NCI-H446 treated with DMSO at 0.1 percent for 48 hours (cell line): ENCODE data around the gene SMARCC2.
"Not testable (repeated sequence)": the region's sequence is repeated elsewhere in the genome, so short reads cannot be mapped to it uniquely, and the experiment has no call there.

Experiments used
- DNase-seq: peaks from one replicate; lab custom pipeline; 2025; lab: John Stamatoyannopoulos, UW

The SMARCC2 gene

DNA sequence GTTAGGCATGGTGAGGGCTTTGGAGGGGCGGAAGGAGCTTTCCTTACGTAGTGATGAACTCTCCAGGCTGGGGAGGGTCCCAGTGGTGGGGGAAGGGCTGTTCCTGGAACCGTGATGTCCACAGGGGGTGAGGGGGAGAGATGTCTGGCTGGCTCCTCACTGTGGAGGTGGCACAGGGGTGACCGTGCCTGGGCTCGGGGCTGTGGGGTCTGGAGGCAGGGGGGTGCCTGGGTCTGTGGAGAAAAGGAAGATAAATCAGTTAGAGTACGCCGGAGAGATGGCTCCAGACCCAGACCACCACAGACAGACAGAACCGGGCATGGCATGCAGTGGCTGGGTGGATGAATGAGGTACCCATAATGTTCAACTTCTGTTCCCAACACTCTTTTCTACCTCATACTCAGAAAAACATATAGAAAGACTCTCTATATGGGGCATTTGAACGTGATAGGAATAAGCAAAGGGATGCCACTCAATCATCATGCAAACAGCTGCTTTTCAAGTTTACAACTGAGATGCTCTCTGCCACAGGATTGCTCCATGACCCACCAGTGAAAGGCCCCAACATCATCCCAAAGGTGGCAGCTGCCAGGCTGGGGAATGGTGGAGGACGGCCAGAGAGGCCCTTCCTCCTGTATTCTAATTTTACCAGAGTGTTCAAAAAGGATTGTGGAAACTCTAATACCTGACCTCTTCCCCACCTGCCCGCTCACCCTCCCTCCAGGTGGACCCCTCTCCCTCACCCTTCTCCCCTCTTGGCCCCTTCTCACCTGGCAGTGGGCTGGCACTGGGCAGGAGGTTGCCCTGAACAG lies 25.5 kb downstream of the SMARCC2 start:
- no peak for DNase-seq

DNA sequence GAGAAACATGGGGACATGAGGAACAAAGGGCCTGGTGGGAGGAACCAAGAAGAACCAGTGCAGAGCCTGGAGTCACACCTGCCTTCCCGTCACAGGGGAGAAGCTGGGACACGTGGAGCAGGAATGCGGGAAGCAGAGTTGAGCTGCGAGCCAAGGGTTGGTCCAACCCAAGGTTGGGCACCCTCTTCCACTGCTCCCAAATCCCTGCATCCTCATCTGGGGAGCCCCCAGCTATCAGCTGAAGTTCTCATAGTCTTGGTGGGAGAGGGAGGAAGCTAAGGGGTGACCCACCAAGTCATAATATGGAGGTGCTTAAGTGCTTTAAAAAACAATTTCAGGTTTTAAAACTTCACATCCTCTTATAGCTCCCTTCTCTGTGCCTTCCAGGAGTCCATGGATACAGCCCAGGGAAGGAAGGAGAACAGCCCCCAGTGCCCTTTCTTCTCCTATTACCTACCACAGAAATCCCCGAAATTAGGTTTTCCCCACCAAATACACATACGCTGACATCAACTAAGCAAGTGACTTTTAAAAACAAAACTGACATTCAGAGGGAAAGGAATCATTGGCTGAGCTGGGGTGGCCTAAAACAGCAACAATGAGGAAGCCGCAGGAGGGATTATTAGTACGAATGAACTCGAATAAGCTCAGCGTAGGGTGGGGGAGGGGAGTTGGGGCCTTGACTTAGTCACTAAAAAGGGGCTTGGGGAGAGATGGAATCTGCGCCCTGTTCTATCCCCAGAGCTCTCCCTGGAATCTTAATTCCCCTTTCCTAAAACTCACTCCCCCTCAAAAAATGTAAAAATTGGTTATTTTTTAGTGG lies 26.6 kb downstream of the SMARCC2 start:
- no peak for DNase-seq

DNA sequence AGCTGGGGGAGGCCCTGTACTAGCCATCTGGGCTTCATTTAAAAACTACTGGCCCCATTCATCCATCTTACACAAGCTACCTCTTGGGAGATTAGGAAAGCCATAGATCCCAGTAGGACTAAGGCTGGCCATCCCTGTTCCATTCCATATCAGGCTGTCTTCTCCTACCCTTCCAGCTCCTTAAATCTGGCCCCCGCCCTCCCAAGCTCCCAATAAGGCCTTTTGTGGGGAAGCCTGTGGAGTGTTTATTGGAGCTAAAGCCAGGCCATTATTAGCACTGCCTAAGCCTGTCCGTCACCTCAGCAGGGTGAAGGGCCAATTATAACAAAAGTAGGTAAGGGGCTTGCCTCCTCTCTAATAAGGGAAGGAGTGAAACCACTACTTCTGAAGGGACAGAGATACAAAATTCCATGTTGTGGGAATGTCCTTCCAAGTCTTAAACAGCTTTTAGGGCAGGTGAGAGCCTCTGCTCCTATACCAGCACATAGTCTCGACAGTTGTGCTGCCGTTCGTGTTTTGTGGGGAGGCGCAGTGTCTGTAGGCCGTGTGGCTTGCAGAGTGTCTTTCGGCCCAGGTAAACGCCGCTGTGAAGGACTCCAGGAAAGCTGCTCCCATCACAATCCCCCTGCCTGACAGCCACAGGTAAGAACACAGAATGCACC lies 27.5 kb downstream of the SMARCC2 start:
- DNase-seq: no peak

DNA sequence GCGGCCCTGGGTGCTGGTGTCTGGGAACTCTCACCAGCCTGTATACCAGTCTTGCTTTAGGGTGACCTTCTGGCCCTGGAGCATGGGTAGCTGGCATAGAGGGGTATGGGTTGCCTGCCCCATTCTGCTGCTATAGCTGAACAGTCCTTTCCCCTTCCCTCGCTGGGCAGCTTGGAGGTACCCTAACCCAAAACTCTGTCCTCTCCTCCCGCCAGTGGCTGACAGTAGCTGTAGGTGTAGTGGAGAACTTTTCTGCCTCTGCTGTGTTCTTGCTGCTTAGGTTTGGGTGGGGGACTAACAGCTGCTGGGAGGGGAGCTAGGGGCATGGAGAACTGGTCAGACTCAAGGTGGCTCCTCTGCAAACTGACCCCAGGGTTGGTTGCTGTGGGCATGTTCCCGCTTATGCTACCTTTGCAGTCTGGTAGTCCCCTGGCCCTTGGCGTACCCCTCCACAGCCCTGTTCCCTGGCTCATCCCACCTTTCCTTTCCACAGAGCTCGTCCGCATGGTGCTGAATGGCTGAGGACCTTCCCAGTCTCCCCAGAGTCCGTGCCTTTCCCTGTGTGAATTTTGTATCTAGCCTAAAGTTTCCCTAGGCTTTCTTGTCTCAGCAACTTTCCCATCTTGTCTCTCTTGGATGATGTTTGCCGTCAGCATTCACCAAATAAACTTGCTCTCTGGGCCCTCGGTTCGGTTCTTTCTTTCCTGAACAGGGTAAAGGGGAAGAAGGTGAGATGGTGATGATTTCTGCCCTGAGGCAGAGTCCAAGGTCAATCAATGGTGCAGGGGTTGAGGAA lies 28.2 kb downstream of the SMARCC2 start:
- DNase-seq: no peak

DNA sequence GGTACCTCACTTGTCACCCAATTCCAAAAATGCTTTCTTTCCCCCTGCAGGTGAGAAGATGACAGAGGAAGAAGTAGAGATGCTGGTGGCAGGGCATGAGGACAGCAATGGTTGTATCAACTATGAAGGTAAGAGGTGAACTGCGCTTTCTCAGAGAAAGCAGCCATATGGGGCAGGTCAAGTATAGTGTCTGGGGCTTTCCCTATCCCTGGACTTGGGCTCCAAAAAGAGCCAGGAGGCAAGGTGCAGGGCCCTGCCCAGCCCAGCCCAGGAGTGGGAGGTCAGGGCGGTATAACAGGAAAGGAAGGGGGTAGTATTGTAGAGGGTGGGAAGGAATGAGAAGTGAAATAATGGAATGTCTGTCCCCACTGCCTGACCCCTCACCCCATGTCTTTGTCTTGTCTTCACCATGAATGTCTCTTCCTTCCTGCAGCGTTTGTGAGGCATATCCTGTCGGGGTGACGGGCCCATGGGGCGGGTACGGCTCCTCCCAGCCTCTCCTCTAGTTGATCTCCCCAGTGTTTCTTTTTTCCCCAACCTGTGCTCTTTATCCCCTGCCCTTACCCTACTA lies 29.0 kb downstream of the SMARCC2 start:
- no peak for DNase-seq

DNA sequence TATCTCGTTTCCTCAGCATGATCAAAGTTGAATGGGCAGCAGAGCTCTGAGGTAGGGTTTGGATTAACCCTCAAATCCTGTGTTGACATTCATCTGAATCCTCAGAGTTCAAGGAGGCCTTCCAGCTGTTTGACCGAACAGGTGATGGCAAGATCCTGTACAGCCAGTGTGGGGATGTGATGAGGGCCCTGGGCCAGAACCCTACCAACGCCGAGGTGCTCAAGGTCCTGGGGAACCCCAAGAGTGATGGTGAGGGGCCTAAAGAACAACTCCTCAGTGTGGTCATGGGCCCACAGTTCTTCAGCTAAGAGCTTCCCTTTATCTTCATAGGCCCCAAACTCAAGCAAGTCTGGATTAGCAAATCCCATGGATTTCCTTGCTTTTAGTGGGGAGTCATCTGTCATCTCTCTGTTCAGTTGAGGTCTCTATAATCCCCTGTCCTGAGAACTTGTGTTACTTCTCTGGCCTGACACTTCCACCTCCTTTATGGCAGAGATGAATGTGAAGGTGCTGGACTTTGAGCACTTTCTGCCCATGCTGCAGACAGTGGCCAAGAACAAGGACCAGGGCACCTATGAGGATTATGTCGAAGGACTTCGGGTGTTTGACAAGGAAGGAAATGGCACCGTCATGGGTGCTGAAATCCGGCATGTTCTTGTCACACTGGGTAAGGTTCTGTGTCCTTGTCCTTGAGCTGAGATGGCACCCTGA lies 29.6 kb downstream of the SMARCC2 start:
- DNase-seq: no peak

DNA sequence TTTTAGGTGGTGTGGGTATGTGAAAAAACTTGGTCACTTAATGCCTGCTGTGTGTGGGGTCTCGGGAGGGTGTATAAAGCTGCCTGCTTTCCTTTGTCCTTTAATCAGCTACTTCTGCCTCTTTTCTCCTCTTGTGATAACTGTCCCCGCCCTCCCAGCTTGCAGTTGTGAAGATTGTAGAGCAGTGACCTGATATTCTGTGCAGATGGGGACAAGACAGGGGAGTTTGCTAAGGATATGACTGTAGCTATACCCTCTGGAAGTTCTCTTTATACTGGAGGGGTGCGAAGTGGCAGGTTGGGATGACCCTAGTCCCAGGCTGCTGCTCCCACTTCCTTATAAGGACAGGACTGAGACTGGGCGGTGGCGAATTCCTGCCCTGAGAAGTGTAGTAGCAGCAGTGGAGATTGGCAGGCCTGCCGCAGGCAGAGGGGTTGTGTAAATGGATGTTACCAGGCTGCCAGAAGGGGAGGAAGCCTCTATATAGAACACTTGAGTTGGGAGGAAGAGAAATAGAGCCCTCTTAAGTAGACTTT lies 30.3 kb downstream of the SMARCC2 start:
- DNase-seq: peak; percentile 20

DNA sequence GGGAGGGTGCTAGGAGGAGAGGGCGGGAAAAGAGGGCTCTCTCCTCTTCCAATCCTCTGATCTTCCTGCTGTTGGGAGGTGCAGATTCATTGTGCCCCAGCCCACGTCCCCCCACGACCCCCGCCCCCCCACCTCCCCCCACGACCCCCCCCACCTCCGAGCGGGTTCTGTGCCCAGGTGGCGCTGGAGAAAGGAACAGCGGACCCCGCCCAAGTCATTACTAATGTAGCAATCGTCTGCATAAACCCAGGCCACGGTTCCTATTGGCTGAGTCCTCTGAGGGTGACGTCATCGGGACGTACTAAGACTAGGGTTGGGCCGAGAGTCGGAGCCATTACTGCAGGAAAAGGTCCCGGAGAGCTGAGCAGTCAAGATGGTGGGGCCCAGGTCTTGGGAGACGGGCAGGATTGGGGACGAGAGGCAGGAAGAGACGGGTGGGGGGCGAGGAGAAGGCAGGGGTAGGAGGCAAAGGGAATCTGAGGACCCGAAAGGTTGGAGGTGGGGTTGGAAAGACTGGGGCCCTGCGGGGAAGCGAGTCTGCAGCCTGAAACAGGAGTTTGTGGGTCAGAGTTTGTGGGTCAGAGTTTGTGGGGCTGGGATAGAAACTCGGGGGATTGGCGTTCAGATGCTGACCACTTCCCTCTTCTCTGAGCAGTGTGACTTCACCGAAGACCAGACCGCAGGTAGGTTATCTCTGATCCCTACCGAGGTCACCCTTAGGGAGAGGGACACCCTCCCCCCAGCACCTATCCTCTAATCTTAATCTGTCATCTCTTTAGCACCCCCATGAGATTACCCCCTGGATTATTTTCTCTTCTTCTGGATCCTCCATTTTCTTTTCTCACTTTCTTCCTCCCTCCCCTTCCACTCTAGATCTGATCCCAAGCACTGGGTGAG lies 31.0 kb downstream of the SMARCC2 start, which contains the start of gene MYL6:
Gene MYL6, plus strand, starts transcription at position 331 of the 897 bp plus-strand sequence. Its CDS starts 43 bp downstream, at position 374.
- DNase-seq: peak; percentile 96

DNA sequence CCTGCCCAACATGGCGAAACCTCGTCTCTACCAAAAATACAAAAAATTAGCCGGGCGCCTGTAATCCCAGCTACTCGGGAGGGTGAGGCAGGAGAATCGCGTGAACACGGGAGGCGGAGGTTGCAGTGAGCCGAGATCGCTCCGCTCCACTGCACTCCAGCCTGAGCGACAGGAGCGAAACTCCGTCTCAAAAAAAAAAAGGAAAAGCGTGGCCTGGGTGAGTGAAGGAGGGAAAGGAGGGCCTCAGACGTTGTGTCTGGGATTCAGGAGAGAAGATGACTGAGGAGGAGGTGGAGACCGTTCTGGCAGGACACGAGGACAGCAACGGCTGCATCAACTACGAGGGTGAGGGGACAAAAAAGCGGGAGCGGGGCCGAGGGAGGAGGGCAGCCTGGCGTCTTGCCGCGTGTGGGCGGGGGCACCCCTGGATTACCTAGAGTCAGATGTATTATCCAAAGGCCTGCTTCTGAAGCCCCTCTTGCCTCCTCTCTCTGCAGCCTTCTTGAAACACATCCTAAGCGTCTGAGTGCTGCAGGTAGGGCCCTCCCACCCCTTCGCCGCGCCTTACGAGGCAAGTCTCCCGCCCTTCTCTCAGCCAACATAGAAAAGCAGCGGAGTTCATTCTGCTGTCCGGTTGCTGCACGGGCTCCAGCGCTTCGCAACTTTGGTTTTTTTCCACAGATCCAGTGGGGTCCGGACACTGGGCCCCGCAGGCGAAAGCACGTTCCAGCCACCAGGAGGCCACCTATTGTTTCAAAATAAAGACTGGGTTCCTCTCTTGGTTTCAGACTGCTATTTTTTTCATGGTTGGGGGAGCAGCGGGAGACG lies 31.9 kb downstream of the SMARCC2 start:
- peak; percentile 67 for DNase-seq

DNA sequence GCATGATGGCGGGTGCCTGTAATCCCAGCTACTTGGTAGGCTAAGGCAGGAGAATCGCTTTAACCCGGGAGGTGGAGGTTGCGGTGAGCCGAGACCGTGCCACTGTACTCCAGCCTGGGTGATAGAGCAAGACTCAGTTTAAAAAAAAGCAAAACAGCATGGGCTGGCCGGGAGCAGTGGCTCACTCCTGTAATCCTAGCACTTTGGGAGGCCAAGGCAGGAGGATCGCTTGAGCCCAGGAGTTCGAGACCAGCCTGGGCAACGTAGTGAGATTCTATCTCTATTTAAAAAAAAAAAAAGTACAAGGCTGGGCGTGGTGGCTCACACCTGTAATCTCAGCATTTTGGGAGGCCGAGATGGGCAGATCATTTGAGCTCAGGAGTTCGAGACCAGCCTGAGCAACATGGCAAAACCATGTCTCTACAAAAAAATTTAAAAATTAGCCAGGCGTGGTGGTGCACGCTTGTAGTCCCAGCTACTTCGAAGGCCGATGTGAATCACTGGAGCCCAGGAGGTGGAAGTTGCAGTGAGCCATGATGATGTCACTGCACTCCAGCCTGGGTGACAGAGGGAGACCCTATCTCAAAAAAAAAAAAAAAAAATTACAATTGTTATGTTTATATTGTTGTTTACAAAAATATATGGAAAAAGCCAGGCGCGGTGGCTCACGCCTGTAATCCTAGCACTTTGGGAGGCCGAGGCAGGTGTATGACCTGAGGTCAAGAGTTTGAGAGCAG lies 32.7 kb downstream of the SMARCC2 start:
- DNase-seq: not testable (repeated sequence)

DNA sequence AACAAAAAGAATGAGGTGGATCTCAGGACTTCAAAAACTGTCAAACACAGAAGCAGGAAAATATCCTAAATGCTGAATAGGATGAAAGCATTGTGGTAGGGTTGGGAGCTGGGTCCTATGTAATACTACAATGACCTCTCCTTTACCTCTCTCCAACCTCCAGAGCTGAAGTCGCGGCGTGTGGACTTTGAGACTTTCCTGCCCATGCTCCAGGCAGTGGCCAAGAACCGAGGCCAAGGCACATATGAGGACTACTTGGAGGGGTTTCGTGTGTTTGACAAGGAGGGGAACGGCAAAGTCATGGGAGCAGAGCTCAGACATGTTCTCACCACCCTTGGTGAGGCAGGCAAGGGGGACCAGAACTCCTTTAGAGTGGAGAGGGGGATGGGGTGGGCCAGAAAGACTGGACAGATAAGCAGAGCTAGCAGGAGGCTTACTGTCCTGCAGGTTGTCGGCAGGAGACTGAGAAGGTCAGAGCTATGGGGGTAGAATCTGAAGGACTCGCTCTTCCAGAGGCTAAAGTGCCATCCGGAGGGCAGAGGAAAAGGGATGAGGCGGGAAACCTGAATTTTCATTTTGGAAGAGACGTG lies 33.9 kb downstream of the SMARCC2 start:
- DNase-seq: no peak

DNA sequence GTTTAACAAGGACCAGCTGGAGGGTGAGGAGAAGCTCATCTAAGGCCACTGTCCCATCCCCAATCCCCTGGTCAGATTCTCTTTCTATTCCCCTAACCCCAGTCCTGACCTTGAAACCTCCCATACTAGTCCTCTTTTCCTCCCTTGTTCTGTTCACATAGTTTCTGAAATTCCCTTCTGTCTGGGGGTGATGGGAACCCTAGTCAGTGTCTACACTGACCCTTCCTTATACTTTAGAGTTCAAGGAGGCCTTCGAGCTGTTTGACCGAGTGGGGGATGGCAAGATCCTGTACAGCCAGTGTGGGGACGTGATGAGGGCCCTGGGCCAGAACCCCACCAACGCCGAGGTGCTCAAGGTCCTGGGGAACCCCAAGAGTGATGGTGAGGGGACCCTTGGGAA lies 34.5 kb downstream of the SMARCC2 start:
- no peak for DNase-seq

DNA sequence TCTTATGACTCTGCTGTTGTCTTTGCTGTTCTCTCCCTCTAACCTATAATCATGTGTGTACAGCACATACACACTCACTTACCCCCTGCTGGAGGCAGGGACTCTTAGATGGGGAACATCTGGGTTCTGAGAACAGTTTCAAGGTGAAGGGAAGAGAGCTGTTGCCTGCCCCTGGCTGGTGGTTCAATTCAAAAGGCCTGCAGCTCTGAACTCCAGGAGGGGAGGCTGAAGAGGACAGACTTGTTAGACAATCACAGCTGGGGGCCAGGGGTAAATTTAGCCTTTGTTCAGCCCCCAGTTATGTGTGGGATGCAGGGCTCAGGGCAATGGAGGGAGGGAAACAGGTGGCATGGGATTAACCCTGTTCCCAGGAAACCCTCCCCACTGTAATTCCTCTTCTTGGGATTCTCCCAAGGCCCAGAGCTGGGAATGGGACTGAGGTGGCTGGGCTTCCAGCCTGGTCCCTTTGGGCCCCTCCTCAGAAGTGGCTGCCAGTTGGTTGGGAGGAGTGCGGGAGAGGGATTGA lies 35.0 kb downstream of the SMARCC2 start:
- no peak for DNase-seq

DNA sequence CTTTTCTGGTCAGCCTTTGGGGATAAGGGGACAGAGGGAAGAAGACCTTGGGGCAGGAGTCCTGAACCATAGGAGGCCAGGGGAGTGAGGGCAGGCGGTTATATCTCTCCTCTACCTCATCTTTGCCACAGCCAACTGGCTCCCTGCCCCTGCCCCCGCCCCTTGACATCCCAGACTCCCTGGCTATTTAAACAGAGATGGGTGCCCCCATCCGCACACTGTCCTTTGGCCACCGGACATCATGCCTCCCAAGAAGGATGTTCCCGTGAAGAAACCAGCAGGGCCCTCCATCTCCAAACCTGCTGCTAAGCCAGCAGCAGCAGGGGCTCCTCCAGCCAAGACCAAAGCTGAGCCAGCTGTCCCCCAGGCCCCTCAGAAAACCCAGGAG lies 35.6 kb downstream of the SMARCC2 start:
- DNase-seq: no peak

DNA sequence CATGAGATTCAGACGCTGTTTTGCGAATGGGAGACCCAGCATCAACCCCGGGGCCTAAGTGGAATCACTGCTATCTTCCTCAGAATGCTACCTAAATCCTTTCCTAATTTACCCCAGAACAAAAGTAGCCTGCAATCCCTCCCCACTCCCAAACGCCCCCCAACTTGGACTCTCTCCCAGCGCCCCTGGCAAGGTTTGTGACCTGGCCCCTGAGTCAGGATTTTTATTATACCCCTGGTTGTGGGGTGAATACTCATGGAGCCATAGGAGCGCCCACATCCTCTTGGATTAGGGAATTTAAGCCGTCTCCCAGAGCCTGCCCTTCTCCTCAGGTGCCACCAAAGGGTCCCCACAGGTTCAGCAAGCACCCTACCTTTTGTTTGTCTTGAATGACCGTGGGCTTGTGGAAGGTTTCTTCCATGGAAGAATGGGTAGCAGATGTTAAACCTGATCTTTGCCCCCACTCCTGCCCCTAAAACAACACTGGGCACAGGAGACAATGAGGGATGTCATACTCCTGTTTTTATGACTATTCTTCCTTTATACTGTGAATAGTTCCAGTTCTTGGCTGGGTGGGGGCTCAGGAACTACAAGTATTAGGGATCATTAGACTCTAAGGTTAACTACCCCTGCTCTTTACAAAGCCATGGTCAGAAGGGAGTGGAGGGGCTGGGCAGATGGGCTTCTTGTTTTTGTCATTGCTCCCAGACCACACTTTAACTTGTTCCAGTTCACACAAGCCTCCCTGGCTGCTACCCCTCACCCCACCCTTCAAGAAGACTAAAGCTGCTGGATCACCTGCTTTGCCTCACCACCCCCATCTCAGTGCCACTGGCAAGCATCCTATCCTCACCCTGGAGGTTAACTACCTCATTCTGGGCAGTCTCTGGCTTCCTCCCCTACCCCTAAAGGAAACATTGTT lies 36.3 kb downstream of the SMARCC2 start:
- no peak for DNase-seq

DNA sequence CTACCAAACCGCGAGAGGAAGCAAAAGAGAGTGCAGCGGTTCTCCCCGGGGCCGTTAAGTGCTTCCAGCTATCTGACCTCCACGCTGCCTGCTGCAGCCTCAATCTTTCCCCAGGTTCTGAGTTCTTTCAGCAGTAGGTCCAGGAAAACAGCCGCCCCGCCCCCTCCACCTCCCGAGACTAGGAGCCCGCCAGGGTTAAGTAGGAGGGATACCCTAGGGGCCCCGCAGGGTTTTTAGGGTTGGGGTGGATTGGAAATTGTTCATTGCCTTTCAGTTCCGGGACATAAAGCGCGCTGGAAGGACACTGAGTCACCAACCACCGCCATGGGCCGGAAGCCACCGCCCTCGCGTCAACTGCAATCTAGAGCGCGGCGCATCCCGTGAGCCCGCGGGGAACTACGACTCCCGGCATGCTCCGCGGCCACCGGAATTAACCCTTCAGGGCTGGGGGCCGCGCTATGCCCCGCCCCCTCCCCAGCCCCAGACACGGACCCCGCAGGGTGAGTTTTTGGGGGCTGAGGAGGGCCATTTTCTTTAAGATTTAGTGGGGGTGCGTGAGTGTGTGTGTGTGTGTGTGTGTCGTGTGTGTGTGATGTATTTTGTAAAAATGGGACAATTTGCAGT lies 37.0 kb downstream of the SMARCC2 start, which contains the start of gene MYL6B:
Gene MYL6B, plus strand, starts transcription at position 456 of the 624 bp plus-strand sequence. CDS start 1,332 bp downstream, outside the sequence.
- peak; percentile 67 for DNase-seq
